ENCODE results near the gene FGFR3.
A peak's percentile ranks its signal among the peaks of the same experiment; 100 is the strongest.

FGFR3 gene

GRCh38 chr4:1770791-1771231 lies 22.3 kb upstream of the FGFR3 start:
- no peak for DNase-seq

DNA sequence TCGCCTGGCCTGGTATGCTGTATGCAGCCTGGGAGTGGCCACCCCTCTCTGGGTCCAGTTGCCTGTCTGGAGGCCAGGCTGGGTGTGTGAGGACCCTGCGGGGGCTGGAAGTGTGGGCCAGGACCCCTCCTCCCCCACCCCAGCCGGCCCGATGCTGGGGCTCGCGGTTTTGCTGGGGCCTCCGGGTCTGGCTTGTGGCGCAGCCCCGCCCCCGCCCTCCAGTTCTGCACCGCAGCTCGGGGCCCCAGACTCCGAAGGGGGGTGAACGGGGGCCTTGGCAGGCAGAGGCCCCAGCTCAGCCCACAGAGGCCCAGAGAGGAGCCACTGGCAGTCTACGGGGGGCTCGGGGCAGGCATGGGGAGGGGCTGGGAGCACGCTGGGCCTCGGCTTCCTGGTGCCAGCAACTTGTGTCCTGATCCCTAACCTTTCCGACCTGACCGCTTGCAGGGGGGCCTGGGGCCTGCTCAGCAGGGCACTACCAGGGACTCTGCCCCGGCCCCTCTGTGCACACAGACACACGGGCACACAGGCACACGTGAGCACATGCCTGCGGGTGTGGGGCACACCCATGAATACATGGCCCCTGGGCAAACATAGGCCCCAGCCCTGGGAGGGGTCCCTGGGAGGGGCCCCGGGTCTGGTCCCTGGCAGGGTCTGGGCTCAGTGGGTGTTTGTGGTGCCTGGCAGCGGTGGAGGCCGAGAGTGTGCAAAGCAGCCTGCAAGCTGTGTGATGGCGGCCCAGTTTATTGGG lies 21.4 kb upstream of the FGFR3 start:
- no peak for DNase-seq

DNA sequence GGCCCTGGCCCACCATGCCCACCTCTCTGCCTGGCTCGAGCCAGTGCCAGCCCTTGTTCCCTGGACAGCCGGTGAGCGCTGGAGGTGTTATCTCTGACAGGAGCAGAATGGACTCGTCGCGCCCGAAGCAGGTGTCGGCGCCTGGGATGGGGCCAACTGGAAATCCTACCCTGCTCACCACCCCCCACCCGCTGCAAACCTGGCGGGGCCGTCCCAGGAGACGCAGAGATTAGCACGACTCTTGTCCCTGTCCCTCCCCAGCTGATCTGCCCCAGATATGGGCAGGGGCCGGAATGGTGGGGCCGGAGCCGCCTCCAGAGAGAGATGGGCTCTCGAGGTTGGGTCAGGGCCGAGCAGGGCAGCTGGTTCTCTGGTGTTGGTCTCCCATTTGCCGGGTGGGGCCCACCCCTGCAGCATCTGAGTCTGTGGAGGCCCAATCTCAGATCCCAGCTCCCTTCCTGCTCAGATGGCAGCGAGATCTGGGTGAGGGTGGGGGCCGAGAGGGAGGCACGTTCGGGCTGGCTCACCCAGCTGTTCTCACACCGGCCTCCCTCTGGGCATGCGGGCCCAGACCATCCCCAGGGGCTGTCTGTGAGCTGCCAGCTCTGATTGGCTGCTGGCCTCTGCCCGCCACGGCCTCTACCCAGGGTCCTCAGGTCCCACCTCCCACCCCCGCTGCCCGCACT lies 20.1 kb upstream of the FGFR3 start:
- peak; percentile 30 to 40 for DNase-seq

- DNase-seq: no peak
Observed at GRCh38 chr4:1773754-1774153, 19.3 kb upstream of the FGFR3 start.

GRCh38 chr4:1775731-1776500 lies 17.2 kb upstream of the FGFR3 start:
- no peak for DNase-seq

GRCh38 chr4:1776521-1777161 lies 16.5 kb upstream of the FGFR3 start:
- no peak for DNase-seq

DNA sequence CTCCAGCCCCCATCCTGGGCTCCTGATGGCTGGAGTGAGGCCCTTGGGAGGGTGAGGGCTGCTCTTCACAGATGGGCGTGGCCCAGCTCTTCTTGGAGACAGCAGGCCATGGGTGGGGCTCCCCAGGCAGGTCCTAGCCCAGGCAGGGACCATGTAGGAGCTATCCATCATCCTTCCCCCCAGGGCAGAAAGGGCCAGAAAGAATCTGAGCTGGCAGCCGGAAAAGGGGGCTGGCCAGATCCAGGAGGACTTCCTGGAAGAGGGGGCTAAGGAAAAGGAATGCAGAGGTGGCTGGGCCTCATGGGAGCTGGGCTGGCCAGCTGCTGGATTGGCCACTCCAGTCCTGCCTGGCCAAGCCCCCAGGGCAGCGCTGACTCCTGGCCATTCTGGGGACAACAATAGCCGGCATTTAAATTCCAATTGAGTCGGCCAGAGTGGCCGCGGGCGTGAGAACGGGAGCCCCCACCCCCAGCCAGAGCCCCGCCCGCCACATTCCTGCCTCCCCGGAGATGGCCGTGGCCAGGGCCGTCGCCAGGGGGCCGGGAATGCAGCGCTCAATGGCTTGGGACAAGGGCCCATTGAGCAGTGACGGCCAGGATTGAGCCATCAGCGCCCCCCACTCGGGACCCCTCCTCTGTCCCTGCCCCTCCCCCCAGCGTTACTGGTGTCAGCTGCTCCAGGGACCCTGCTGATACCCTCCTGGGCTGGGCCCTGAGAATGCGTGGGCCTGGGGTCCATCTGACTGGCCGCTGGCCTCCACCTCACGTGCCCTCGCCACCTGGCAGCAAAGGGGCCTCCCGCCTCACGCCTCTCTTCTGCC lies 15.1 kb upstream of the FGFR3 start:
- DNase-seq: no peak

- no peak for DNase-seq
Observed at GRCh38 chr4:1778642-1779392, 14.3 kb upstream of the FGFR3 start.

DNA sequence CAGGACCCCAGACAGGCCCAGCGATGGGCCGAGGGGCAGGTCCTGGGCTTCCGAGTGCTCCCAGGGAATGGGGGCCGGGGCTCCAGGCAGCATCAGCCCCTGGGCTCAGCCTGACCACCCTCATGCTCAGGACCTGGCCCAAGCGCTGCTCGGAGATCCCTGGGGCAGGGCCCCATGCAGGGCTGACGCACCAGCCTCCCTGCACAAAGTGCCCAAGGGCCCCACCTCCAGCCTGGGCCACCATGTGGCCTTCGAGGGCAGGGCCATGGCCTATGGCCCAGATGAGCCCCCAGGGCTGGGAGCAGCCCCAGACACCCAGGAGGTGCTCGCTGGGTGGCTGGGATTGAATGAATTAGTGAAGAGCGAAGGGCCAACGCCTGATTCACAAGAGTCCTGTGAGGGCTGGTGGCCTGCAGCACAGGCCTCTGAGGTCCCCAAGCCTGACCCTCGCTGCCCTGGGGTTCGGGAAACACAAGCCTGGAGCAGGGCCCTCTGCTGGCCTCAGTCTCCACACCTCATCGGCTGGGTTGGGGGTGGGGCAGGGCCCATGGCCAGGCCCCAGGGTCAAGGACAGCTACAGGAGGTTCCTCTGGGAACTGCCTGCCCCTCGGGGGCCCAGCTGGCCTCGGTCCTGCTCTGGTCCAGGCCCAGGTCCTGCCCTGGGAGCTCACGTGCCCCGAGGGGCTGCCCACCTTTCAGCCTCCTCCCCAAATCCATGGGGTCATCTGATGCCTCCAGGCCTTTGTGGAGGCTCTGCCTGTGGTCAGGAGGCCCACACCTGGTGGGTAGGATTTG lies 13.3 kb upstream of the FGFR3 start:
- DNase-seq: no peak

GRCh38 chr4:1780435-1780834 lies 12.7 kb upstream of the FGFR3 start:
- no peak for DNase-seq

DNA sequence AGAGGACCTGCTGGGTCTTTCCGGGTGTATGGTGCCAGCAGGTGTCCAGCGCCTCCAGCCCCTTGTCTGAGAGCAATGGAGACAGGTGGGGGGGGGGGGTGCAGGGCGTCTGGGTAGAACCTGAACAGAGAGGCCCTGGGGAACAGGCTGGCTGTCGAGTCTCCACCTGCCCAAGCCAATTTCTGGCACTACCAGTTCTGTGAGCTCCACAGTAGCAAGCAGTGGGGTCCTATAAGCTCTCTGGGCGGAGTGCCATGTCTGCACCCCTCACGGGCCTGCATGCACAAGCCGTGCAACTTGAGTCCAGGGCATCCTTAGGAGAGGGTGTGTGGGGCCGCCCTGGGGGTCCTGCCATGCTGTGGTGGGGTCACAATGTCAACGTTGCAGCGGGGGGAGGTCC lies 10.1 kb upstream of the FGFR3 start:
- no peak for DNase-seq

GRCh38 chr4:1783970-1784369 lies 9.1 kb upstream of the FGFR3 start:
- DNase-seq: no peak

DNA sequence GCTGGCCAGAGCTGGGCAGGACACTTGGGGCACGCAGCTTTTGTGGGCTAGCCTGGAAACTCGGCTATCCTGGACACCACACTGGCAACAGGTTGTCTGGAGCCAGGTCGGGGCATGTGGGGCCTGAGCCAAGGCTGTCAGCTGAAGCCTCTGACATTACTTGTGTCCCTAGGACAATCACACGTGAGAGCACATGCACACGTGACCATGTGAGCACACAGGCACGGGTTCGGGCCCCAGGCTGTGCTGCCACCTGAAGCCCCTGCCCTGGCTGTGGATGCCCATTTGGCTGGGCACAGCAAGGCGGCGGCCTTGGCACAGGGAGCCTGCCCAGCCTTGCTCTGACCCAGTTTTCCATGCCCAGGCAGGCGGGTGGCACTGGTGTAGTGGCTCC lies 8.7 kb upstream of the FGFR3 start:
- DNase-seq: no peak

DNA sequence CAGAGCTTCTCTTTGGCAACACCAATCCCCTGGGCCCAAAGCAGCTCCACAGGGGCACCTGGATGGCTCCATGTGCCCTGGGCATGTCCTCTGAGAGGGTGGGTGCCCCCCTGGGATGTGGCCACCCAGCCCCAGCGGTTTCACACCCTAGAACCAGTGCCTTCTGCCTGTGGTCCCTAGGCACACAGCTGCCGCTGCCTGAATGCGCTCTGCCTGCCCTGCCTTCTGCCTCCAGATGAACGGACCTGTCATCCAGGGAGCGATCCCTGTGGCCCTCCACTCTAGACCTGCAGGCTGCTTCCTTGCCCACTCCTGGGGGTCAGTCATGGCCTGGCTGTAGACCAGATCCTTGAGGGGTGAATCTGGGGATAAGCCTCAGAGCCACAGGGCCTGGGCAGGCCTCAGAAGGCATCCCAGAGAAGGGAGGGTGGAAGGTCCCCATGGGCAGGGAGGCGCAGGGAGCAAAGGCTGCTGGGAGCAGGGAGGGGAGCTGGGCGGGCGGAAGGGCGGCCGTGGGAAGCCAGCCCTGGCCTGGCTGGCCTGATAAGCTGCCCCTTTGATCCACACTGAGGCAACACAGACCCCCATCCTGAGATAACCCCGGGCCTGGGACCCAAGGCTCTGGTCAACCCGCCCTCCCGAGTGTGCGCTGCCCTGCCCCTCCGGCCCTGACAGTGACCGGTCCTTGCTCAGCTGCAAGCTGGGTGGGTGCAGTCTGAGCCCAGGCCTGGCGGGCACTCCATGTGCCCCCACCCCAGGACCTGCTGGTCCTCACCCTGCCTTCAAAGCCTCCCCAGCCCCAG lies 8.1 kb upstream of the FGFR3 start:
- DNase-seq: no peak

GRCh38 chr4:1785592-1785991 lies 7.5 kb upstream of the FGFR3 start:
- DNase-seq: no peak

DNA sequence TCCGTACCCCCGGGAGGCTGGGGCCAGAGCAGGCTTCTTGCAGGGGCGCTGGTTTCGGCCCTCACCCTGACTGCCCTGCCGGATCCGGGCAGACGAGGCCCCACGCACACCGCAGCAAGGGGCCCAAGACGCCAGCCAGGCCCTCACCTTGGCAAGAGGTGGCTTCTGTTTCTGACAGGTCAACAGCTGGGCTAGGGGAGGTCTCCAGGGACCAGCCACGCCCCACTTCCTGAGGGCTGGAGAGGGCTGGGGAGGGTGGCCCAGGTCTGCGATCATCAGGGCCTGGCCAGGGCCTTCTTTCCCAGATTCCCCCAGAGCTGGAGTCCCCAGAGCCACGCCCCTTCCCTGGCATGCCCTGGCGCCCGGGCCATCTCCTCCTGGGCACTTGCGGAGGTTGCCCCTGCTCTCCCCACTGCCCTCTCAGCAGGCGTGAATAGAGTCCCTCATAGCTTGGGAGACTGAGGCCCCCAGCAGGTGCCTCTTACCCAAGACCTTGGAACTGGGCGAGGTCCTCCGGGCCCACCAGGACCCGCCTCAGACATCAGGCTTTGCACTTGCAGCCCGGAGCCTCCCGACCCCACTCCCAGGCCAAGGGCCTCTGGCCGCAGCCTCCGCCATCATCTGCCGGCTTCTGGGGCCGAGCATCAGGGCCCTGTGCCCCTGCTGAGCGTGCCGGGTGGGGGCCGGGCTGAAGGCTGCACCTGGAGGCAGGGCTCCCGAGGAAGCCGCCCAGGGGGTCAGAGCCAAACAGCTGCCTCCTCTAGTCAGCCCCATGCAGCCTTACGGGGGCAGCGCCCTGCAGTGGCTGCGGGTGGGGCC lies 6.3 kb upstream of the FGFR3 start:
- DNase-seq: no peak

- DNase-seq: no peak
Observed at GRCh38 chr4:1787411-1788077, 5.5 kb upstream of the FGFR3 start.

DNA sequence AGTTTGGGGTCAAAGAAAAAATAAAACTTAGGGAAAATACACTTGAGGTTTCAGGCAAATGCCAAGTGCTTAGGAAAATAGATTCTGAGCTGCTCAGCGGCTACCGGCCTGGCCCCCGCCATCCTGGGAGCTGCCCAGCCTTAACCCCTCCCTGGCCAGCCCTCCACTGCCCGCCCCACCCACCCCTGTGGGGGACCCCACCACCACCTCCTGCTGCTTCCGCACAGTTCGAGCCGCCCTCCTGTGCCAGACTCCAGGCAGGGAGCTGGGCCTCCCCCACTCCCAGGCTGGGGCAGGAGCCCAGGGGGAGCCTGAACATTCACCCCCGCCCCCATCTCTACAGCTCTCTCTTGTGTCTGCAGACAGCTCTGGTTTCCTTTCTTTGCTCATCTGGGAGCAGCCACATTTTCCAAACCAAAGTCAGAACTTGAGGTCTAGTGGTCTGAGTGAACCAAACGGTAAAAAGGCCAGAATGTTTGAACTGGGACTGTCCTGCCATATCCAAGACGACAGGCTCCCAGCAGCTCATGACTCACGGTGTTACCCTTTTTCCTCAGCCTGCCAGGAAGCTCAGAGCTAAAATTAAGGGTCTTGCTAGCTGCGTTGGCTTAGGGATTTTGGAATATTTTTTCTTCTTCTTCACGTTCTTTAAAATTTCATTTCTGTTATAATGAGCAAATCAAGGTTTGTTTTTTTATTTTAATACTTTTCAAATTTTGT lies 4.7 kb upstream of the FGFR3 start:
- no peak for DNase-seq

All from NCI-H2081 (cell line).